Myocyte (in vitro differentiated cells): ENCODE results near the gene COL4A2. TPM values are rescaled to one million over a fixed set of nuclear protein-coding genes. Genes with fewer than 3 reads are reported as not detected.

Experiments used
- DNase-seq: peaks from one replicate; pipeline ENCODE4 v3.0.0-alpha.2; 2012; ENCODE audit warnings: low read depth
- total RNA-seq: library from RNA; depleted of rRNA; stranded (reverse); fragments of >200 nt; gene quantifications from 2 replicates; pipeline ENCODE4 v1.2.3, GENCODE V29; 2014

Gene COL4A2
- total RNA-seq, 1 donor from 2014 or later, result 71.7 TPM

DNA sequence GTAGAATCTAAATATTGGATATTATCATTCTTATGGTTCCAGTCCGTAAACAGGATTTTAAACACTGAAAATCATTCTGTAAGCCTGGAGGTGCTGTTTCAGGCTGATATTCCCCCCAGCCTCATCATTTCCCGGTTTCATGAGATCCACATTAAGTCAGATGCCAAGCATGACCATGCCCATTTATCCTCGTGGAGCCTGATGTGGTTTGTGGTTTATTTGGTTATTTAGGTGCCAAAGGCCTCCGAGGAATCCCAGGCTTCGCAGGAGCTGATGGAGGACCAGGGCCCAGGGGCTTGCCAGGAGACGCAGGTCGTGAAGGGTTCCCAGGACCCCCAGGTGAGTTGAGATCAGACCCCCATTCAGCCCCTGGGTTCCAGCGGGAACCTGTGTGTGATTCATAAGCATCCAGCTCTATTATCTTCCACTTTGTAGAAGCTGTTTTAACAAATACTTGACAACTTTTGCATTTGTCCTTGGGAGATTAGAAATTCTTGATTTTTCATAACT is 162.0 kb downstream of the COL4A2 start:
- peak; percentile 65 for DNase-seq

DNA sequence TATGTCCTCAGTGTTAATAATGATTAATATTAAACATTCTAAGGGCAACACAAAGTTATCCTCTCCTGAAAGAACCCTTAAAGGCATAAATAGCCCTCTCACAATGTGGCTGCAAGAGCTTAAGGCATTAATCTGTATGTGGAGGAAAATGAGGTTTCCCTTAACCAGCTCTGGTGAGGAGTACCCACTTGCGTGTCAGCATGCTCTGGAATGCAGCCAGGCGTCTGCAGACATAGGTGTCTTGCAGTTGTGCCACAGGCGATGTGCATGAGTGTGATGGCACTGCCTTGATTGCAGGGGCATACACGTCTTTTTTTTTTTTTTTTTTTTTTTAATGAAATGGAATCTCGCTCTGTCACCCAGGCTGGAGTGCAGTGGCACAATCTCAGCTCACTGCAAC is 162.5 kb downstream of the COL4A2 start:
- DNase-seq, result no peak

DNA sequence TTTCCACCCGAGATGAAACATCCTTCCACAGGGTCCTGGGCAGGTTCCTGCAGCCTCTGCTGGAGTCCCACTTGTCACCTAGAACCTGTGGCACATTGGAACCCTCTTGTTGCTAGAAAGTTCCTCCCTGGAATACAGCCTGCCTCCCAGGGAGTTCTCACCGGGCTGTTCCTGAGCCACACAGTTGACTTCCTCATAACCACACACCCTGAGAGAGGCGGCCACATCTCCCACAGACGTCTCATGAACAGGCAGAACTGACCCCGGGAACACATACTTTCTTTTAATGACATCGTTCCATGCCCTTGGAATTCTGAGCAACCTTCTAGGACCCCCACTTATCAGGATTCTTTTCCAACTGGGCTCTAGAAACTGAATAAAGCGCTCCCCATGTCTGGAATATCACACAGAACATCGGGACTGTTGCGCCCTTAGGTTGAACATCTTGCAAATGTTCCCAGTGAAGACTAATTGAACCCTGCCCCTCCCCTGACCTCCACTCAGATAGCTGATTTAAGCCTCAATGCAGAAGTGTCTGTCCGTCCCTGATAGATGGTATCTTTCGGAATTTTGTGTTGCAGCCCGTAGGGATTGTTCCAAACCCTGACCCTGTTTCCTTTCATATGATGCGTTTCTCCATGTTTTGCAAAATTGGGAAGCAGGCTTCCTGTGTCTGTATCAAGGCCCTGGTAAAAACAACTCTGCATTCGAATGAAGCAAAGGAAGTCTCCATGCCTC is 163.4 kb downstream of the COL4A2 start:
- DNase-seq, result peak; percentile 50

DNA sequence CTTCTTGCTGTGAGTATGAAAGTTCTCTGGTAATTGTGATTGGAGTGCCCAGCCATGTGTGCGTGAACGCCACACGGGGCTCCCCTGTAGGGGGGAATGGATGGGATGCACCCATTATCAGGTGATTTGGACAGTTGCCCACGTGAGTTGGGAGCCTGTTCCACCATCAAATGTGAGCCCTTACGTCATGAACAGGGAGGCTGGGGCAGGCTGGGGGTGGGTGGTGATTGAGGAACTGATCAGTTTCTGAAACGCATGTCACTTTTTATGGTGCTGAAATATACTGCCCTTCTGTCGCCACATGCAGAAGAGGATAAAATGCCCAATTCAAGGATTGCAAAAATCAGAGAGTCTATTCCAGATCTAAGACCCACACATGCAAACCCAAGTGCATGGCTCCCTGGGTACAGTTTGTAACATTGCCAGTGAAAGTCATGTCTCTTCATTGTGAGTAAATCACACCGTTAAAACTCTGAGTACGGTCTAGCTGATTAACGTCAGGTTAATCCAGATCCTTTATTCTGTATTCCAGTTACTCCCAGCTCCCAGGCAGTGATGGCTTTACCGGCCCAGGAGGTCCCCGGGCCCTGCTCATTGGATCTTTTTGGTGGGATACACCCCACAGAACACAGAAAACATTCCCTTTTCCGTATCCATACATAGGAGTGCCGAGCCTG is 164.2 kb downstream of the COL4A2 start:
- no peak for DNase-seq

DNA sequence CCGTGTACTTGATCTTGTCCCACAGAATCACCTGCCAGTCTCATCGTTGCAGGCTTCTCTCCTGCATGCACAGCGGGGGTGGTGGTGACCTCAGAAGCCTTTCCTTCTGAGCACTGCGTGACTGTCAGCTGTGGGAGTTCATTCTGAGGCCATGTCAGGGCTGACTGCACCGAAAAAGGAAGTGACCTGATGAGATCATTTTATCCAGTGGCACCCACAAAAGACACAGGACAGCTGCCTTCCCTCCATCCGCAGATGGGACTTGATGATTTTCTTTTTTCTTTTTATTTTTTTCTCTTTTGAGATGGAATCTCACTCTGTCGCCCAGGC is 164.7 kb downstream of the COL4A2 start:
- peak; percentile 91 for DNase-seq

DNA sequence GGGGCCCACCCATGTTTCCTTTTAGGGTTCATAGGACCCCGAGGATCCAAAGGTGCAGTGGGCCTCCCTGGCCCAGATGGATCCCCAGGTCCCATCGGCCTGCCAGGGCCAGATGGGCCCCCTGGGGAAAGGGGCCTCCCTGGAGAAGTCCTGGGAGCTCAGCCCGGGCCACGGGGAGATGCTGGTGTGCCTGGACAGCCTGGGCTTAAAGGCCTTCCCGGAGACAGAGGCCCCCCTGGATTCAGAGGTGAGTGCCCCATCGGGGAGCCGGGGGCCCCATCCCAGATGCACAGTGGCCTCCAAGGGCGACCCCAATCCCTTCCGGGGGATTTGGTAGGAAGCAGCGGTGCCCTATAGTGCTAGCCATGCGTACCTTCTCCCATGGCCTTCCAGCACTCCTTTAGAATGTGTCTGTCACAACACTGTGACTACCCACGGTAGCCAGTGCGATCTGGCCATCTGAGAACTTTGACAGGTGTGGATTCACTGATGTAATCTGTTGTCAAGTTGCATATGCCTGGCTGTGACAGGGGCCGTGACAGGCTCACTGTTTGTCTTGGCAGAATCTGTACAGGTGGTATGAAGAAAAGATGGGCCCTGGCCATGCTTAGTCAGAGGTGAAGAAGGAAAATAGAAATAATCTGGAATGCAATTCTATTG is 165.9 kb downstream of the COL4A2 start:
- peak; percentile 75 for DNase-seq

DNA sequence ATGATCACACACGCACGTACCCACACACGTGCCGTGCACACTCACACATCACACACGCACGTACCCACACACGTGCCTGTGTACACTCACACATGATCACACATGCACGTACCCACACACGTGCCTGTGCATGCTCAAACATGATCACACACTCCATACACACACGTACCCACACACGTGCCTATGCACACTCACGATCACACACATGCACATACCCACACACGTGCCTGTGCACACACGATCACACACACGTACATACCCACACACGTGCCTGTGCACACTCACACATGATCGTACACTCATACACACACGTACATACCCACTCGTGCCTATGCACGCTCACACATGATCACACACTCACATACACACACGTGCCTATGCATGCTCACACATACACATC is 167.6 kb downstream of the COL4A2 start:
- DNase-seq, result no peak

DNA sequence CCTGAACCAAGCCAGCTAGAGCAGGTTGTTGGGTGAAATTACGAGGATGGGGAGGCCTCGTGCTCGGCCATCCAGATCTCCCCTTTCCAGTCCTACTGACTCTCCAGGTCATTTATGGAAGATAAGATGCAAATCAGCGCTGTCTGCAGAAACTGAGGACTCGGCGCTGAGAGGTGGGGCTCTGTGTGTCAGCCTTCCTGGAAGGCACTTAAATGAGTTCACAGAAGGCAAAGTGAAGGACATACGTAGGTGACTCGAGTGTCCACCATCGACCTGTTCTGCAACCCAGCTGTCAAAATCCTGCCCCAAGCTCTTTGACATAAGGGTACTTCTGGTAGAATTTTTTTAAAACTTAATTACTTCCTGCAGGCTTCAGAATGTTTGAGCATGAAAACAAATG is 168.0 kb downstream of the COL4A2 start:
- DNase-seq, result no peak

DNA sequence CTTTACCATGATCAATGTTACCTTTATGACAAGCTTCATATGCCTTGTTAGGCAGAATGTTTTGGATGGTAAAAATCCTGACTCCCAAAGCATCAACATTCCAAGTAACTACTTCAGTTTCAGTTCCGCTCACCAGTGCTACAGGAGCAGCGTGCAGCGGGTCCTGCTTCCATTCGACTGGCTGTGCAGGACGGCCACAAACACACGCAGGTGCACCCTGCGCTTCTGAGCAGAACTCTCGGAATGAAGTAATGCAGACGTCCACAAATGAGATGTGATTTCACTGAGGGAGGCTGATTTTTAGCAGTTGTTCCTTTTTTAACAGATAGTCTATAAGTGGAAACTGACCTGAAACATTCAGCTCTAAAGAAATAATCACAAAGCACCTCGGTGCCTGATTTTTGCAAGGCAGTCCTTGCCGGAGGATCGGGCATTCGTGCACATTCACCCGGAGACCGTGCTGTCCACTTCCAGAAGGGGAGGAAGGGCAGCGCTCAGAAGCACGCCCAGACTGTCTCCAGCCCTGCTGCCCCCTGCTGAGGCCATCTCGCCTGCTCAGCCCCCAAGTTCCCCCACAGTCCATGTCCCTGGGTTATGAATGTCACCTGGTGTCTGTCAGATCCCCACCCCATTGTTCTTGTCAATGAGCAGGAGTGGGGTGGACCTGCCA is 168.6 kb downstream of the COL4A2 start:
- DNase-seq, result no peak

DNA sequence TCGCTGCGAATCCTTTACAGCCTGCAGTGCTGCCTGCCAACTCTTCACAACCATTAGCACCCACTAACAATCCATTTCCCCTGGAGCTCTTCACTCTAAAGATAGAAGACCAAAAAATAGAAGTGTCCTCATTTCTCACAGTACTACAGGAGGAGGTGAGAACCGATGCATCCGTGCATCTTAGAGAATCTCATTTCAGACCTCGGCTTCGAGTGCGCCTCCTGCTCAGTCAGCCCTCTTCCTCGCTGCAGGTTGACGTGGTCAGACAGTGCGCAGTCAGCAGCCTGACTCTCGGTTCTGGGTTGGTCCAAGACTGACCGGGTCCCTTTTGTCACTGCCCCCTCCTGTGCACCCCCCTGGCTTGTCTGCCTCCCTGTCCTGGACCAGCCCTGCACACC is 169.1 kb downstream of the COL4A2 start:
- no peak for DNase-seq

DNA sequence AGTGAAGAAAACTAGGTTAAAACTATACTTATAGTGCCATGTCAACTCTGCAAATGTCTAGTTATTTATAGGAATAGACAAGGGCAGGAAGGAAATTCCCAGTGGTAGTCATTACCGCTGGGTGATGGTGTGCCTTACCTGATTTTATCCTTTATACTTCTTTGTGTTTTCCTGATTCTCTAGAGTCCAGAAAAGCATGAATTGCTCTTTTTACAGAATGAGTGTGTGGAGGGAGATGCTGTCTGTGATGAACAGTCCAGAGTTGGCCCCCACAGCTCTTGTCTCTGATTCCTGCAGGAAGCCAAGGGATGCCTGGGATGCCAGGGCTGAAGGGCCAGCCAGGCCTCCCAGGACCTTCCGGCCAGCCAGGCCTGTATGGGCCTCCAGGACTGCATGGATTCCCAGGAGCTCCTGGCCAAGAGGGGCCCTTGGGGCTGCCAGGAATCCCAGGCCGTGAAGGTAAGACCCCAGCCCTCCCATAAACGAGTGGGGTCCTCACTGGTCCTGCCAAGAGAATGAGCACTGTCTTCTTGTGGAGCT is 170.7 kb downstream of the COL4A2 start:
- DNase-seq, result no peak

DNA sequence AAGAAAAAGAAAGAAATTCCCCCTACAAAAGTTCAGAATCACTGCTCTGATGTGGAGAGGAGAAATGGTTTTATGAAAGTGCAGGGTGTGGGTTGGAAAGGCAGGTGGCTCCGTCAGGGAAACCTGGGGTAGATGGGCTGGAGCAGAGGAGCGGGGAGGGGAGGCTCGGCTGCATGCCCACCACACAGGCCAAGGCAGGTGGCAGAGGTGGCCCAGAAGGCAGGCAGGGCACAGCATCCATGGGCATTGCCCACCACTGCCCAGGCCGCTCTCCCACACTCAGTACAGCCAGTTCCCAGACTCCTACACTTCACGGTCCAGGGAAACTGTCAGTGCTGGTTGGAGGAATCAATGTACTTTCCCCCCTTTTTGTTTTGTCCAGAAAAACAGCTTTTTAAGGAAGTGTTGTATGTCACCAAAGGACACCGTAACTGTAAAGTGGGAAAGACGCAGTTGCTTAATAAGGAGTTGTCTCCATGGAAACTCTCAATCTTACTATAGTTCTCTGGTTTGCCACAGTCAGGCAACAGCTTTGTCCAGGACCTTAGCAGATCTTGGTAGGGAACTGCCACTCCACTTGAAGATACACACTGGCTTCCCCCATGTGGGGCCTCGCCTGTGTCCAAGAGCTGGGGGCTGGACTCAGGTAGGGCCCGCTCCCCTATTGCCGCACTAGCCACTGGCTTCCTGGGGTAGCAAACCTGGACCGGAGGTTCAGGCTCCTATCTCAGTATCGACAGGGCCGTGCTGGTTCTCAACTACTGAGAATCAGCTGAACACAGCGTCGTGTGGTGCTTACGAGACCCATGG is 171.5 kb downstream of the COL4A2 start:
- DNase-seq, result no peak

DNA sequence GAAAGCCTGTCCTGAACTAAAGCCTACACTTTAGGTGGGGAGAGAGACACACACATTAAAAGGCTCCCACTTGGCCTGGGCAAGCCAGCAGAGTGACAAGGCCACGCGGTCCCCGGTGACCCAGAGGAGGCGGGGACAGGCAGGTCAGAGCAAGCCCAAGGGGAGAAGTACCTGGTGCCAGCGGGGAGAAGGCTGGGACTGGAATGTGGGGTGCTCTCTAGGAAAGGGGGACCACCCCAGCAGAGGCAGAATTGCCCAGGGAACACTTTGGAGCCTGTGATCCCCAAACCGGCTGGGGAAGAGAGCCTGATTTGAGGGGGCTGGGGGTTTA is 172.1 kb downstream of the COL4A2 start:
- no peak for DNase-seq

DNA sequence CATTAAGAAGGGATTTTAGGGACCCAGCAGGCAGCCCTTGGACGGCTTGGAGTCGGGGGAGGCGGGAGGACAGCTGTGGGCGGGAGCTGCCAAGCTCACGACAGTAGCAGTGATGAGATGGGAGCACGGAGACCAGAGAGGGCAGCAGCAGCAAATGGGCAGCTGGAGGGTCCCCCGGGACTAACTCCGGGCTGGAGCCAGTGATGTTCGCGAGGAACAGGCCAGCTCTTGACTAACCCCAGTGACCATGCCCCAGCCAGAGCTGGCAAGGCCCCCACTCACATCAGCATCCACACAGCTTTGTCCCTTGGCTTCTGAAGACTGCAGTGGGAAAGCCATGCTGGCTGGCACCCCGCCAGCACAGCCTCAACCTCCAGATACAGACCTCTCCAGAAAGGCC is 172.6 kb downstream of the COL4A2 start:
- DNase-seq, result no peak

DNA sequence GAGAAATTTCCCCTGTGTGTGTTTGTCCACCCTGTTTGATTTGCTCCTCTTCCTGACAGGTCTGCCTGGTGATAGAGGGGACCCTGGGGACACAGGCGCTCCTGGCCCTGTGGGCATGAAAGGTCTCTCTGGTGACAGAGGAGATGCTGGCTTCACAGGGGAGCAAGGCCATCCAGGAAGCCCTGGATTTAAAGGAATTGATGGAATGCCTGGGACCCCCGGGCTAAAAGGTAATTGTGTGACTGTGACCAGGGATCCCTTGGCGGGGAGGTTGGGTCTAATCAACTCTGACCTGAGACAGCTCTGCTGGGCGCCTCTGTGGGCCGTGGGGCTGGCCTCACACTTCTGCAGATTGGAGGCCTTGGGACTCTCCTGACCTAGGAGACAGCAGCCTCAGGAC is 173.1 kb downstream of the COL4A2 start:
- DNase-seq, result no peak

DNA sequence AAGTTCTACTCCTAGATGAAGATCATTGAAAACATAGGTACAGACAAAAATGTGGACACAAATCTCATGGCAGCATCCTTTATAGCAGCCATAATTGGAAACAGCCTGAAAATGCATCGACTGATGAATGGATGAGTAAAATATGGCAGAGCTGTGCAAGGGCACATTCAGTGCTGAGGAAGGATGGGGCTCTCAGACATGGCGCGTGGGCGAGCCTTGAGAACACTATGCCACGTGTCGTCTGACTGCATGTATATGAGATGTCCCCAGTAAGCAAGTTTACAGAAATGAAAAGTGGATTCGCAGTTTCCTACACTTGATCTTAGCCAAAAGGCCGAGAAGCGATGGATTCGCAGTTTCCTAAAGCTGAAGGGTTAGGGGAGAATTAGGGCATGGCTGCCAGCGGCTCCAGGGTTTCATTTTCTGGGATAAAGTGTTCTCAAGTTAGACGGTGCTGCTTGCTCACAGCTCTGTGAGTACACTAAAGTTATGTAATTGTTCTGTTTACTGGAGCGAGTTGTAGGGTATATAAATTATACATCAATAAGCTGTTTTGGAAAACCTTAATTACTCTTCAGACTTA is 176.4 kb downstream of the COL4A2 start:
- no peak for DNase-seq

DNA sequence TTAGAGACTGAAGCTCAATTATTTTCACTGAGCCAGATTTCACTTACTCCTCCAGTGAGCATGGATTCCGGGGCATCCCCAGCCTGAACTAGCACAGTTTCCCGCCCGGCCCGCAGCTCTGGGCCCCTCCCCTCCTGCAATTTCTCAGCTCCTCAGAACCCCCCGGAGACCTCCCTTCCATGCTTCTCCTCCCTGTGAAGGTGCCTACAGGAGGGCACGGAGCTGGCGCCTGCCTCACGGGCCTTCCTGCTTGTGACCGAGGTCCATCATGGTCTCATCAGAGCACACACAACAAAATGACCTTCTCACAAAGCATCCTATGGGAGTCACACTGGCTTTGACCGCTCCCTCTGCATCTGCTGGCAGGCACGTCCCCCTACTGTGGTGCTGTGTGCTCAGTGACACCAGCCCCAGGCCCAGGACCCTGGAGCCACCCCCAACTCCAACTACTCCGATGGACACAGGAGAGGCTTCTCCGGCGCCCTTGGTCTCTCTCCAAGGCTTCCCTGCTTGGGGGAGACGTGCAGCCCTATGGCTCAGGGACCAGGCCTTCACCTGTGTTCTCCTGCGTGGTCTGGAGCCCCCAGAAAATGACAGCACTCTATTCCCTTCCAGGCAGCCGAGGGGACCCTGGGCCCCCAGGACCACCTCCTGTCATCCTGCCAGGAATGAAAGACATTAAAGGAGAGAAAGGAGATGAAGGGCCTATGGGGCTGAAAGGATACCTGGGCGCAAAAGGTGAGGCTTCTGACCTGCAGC is 177.4 kb downstream of the COL4A2 start:
- DNase-seq, result no peak

DNA sequence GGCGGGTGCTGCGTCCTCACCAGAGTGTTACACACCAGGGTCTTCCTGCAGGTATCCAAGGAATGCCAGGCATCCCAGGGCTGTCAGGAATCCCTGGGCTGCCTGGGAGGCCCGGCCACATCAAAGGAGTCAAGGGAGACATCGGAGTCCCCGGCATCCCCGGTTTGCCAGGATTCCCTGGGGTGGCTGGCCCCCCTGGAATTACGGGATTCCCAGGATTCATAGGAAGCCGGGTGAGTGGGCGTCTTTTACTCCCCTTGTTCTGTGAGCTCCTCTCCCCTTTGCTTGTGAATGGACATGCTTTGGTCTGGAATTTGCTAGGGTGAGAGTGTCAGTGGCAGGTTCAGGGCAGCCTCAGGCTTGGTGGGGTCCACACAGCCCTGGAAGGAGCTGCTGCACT is 178.5 kb downstream of the COL4A2 start:
- DNase-seq, result no peak

DNA sequence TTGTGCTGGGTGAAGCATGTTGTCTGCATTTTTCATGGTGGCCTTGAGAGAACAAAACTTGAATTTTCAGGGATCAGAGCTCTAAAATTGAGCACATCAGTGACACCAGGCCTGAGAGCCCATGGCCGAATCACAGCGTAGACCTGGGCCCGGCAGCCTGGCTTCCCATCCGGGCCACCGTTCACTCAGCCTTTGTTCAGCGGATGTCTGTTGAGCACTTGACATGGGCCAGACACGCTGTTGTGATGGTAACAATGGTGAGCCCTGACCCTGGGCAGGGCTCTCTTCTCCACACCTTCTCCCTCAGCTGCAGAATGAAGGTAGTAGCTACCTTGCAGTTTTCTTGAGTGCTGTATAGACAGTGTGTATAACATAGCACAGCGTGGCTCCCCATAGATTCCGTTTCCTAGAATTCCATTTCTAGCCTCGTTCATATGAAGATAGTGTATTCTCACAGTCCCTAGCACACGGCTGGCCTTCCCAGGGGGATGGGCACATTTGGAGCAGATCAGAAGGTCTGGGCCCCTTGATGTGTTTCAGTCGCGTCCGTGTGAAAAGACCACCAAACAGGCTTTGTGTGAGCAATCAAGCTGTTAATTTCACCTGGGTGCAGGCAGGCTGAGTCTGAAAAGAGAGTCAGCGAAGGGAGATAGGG is 179.1 kb downstream of the COL4A2 start:
- no peak for DNase-seq
